Measurements from ENCODE around the gene UNC119B.

GRCh38 chr12:120737557-120738251 lies 27.4 kb downstream of the UNC119B start:
- TF ChIP-seq CTCF (IDR thresholded peaks at IDR 0.05) (no peak), POLR2A (IDR thresholded peaks at IDR 0.05) (no peak), POLR2AphosphoS5 (IDR thresholded peaks at IDR 0.05) (no peak)

All from upper lobe of left lung (tissue), 4 donors.